ENCODE results near the gene STARD8. TPM values are rescaled to one million over a fixed set of nuclear protein-coding genes. Genes with fewer than 3 reads are reported as not detected.

Gene STARD8
- total RNA-seq, 1 experiment from 2014 or later: not detected

DNA sequence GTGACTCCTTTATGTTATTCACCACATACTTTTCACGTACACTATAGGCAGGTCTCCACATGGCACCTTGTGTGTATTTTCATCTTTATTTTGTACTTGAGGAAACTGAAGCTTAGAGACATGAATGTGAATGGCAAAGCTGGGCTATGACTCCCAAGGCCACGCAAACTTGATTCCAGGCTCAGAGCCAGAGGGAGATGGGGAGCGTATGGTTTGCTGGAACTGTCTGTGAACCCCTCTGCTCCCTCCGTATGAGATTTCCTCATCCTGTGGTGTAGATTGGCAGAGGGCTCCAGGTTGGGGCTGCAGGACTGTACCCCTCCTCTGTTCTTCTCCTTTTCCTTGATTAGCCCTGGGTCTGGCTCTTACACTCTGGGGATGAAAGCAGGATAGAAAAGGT lies 16.1 kb upstream of the STARD8 start:
- H3K79me2 ChIP-seq (ENCODE audit: low read length): no peaks in the 10 kb centered on the region
- H3K27me3 ChIP-seq (ENCODE audit: low read length): no peaks in the 10 kb centered on the region
- no peaks in the 10 kb centered on the region for H3K9me3 ChIP-seq (ENCODE audit: low read length)
- no peaks in the 10 kb centered on the region for H4K20me1 ChIP-seq (ENCODE audit: insufficient read depth, low read depth, low read length)
- H3K4me2 ChIP-seq (ENCODE audit: low read depth, low read length, poor library complexity, severe bottlenecking): no peak overlapping the region
- no peak overlapping the region for H3K9ac ChIP-seq (ENCODE audit: low read length)
- H3K4me1 ChIP-seq (ENCODE audit: low read length): no peaks in the 10 kb centered on the region
- H3K9me2 ChIP-seq (replicated peaks; ENCODE audit: insufficient read depth, low read length): no peaks in the 10 kb centered on the region
- DNase-seq: no peak
- no peak overlapping the region for H2AFZ ChIP-seq (ENCODE audit: low read length)
- no peaks in the 10 kb centered on the region for H3K36me3 ChIP-seq (ENCODE audit: insufficient read depth, low read length)
- no peak overlapping the region for H3K27ac ChIP-seq (ENCODE audit: low read length)
- no peak overlapping the region for H3K4me3 ChIP-seq (ENCODE audit: low read length)

GRCh38 chrX:68632491-68632890 lies 15.0 kb upstream of the STARD8 start:
- H3K9me3 ChIP-seq (ENCODE audit: low read length): no peaks in the 10 kb centered on the region

DNA sequence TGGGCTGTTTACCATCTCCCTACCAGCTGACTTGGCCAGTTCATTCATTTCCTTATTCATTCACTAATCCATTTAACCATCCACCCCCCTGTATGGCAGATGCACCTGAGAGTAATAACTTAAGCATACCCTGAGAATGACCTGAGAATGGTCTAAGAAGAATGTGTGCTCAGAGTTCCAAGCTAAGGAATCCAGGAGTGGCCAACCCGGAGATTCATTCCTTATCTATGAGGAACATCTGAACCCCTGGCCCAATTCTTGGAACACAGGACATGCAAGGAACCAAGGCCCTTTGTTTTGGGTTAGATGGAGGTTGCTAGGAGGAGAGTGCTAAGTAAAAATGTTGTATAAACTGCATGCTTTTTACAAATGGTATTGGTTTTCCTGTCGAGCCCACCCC lies 13.5 kb upstream of the STARD8 start:
- Histone ChIP-seq H2AFZ (ENCODE audit: low read length) (no peak overlapping the region), H3K4me3 (ENCODE audit: low read length) (no peak overlapping the region), H3K9me3 (ENCODE audit: low read length) (no peaks in the 10 kb centered on the region), H3K4me1 (ENCODE audit: low read length) (no peaks in the 10 kb centered on the region; the same call in 1 of the 2 replicates), H3K36me3 (ENCODE audit: insufficient read depth, low read length) (no peaks in the 10 kb centered on the region), H3K4me2 (ENCODE audit: low read depth, low read length, poor library complexity, severe bottlenecking) (no peak overlapping the region), H4K20me1 (ENCODE audit: insufficient read depth, low read depth, low read length) (no peaks in the 10 kb centered on the region), H3K9me2 (replicated peaks; ENCODE audit: insufficient read depth, low read length) (no peaks in the 10 kb centered on the region), H3K79me2 (ENCODE audit: low read length) (no peaks in the 10 kb centered on the region), H3K27me3 (ENCODE audit: low read length) (no peaks in the 10 kb centered on the region), H3K9ac (ENCODE audit: low read length) (no peak overlapping the region), H3K27ac (ENCODE audit: low read length) (no peak overlapping the region)
- no peak for DNase-seq

More at GRCh38 chrX:68632491-68632890, 15.0 kb upstream of the STARD8 start:
- H2AFZ ChIP-seq (ENCODE audit: low read length): no peak overlapping the region
- H4K20me1 ChIP-seq (ENCODE audit: insufficient read depth, low read depth, low read length): no peaks in the 10 kb centered on the region
- no peaks in the 10 kb centered on the region for H3K79me2 ChIP-seq (ENCODE audit: low read length)
- H3K9ac ChIP-seq (ENCODE audit: low read length): no peak overlapping the region
- H3K36me3 ChIP-seq (ENCODE audit: insufficient read depth, low read length): no peaks in the 10 kb centered on the region
- no peaks in the 10 kb centered on the region for H3K9me2 ChIP-seq (replicated peaks; ENCODE audit: insufficient read depth, low read length)
- no peaks in the 10 kb centered on the region for H3K27me3 ChIP-seq (ENCODE audit: low read length)
- no peak overlapping the region for H3K27ac ChIP-seq (ENCODE audit: low read length)
- no peaks in the 10 kb centered on the region for H3K4me1 ChIP-seq (ENCODE audit: low read length)
- H3K4me2 ChIP-seq (ENCODE audit: low read depth, low read length, poor library complexity, severe bottlenecking): no peak overlapping the region
- H3K4me3 ChIP-seq (ENCODE audit: low read length): no peak overlapping the region
- no peak for DNase-seq

DNA sequence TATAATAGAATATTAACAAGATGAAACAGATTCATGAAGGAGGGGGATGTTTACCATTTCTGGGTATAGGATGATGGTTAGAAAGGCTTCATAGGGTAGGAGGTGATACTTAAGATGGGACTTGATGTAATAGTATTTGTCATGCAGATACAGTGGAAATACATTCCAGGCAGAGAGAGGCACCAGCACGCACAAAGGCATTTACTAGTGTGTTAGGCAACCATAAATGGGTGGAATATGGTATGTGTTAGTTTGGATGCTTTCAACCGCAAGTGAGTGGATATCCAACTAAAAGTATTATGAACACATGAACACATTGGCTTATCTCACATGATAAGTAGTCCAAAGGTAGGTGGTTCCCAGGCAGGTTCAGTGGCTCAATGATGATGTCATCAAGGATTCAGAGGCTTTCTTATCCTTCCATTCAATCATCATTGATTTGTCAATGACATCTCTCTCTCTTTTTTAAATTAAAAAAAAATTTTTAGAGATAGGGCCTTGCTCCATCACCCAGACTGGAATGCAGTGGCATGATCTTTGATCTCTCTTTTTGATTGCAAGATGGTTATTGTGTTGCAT lies 12.7 kb upstream of the STARD8 start:
- no peaks in the 10 kb centered on the region for H3K27me3 ChIP-seq (ENCODE audit: low read length)
- no peak overlapping the region for H3K9ac ChIP-seq (ENCODE audit: low read length)
- no peaks in the 10 kb centered on the region for H3K36me3 ChIP-seq (ENCODE audit: insufficient read depth, low read length)
- H4K20me1 ChIP-seq (ENCODE audit: insufficient read depth, low read depth, low read length): no peaks in the 10 kb centered on the region
- no peaks in the 10 kb centered on the region for H3K9me3 ChIP-seq (ENCODE audit: low read length)
- H2AFZ ChIP-seq (ENCODE audit: low read length): no peak overlapping the region
- H3K4me3 ChIP-seq (ENCODE audit: low read length): no peak overlapping the region
- no peak overlapping the region for H3K27ac ChIP-seq (ENCODE audit: low read length)
- no peaks in the 10 kb centered on the region for H3K9me2 ChIP-seq (replicated peaks; ENCODE audit: insufficient read depth, low read length)
- H3K79me2 ChIP-seq (ENCODE audit: low read length): no peaks in the 10 kb centered on the region
- H3K4me2 ChIP-seq (ENCODE audit: low read depth, low read length, poor library complexity, severe bottlenecking): no peak overlapping the region
- no peak for DNase-seq
- H3K4me1 ChIP-seq (ENCODE audit: low read length): no peaks in the 10 kb centered on the region; the same call in 1 of the 2 replicates

DNA sequence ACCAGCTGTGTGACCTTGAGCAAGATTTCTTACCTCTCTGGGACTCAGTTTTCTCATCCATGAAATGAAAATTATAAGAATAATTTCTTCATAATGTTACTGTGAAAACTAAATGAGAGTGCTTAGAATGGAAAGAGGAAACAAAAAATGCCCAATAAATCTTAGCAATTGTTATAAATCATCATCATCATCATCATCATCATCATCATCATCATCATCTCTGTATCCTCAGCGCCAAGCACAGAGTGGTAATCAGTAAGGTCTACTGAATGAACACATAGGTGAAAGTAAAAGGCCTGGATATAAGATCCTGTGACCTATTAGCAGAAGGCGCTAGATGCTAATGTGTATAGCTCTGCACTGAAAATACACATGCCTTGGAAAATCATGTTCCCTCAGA lies 6.8 kb upstream of the STARD8 start:
- H3K4me1 ChIP-seq (ENCODE audit: low read length): no peaks in the 10 kb centered on the region; the same call in 1 of the 2 replicates

DNA sequence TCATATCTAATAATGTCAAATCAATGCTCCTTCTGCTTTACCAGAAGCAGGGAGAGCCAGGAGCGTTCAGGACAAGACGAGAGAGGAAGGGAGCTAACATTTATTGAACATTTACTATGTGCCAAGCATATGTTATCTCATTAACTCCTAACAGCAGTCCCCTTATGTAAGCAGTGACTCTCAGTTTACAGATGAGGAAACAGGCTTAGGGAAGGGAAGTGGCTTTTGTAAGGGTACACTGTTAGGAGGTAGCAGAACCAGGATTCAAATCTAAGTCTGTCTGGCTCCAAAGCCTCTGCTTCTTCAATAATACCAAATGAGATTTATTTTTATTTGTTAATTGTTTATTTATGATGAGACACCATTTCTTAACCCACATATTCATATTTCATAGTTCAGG lies 2.6 kb upstream of the STARD8 start:
- Histone ChIP-seq H3K9me2 (replicated peaks; ENCODE audit: insufficient read depth, low read length) (no peaks in the 10 kb centered on the region), H3K4me3 (ENCODE audit: low read length) (no peak overlapping the region), H3K9me3 (ENCODE audit: low read length) (no peaks in the 10 kb centered on the region), H3K36me3 (ENCODE audit: insufficient read depth, low read length) (no peaks in the 10 kb centered on the region), H3K9ac (ENCODE audit: low read length) (no peak overlapping the region), H3K79me2 (ENCODE audit: low read length) (no peaks in the 10 kb centered on the region), H3K4me2 (ENCODE audit: low read depth, low read length, poor library complexity, severe bottlenecking) (no peak overlapping the region), H3K27me3 (ENCODE audit: low read length) (no peaks in the 10 kb centered on the region), H2AFZ (ENCODE audit: low read length) (no peak overlapping the region), H3K27ac (ENCODE audit: low read length) (no peak overlapping the region), H4K20me1 (ENCODE audit: insufficient read depth, low read depth, low read length) (no peaks in the 10 kb centered on the region), H3K4me1 (ENCODE audit: low read length) (no peaks in the 10 kb centered on the region)
- DNase-seq: no peak

More for the DNA sequence above, 6.8 kb upstream of the STARD8 start:
- H3K4me3 ChIP-seq (ENCODE audit: low read length): no peak overlapping the region
- H3K9me3 ChIP-seq (ENCODE audit: low read length): no peaks in the 10 kb centered on the region
- no peaks in the 10 kb centered on the region for H3K9me2 ChIP-seq (replicated peaks; ENCODE audit: insufficient read depth, low read length)
- no peaks in the 10 kb centered on the region for H3K79me2 ChIP-seq (ENCODE audit: low read length)
- H3K27me3 ChIP-seq (ENCODE audit: low read length): no peaks in the 10 kb centered on the region
- DNase-seq: no peak
- H3K27ac ChIP-seq (ENCODE audit: low read length): no peak overlapping the region
- no peak overlapping the region for H3K4me2 ChIP-seq (ENCODE audit: low read depth, low read length, poor library complexity, severe bottlenecking)
- H2AFZ ChIP-seq (ENCODE audit: low read length): no peak overlapping the region
- no peak overlapping the region for H3K9ac ChIP-seq (ENCODE audit: low read length)
- no peaks in the 10 kb centered on the region for H4K20me1 ChIP-seq (ENCODE audit: insufficient read depth, low read depth, low read length)
- no peaks in the 10 kb centered on the region for H3K36me3 ChIP-seq (ENCODE audit: insufficient read depth, low read length)

- H3K9me2 ChIP-seq (replicated peaks; ENCODE audit: insufficient read depth, low read length): no peaks in the 10 kb centered on the region
- no peaks in the 10 kb centered on the region for H4K20me1 ChIP-seq (ENCODE audit: insufficient read depth, low read depth, low read length)
- H3K36me3 ChIP-seq (ENCODE audit: insufficient read depth, low read length): no peaks in the 10 kb centered on the region
- H3K79me2 ChIP-seq (ENCODE audit: low read length): no peaks in the 10 kb centered on the region
- H3K4me3 ChIP-seq (ENCODE audit: low read length): no peak overlapping the region
- DNase-seq: no peak
- no peak overlapping the region for H2AFZ ChIP-seq (ENCODE audit: low read length)
- no peaks in the 10 kb centered on the region for H3K4me1 ChIP-seq (ENCODE audit: low read length)
- H3K27ac ChIP-seq (ENCODE audit: low read length): no peak overlapping the region
- no peaks in the 10 kb centered on the region for H3K9me3 ChIP-seq (ENCODE audit: low read length)
- H3K9ac ChIP-seq (ENCODE audit: low read length): no peak overlapping the region
- H3K4me2 ChIP-seq (ENCODE audit: low read depth, low read length, poor library complexity, severe bottlenecking): no peak overlapping the region
- no peaks in the 10 kb centered on the region for H3K27me3 ChIP-seq (ENCODE audit: low read length)
These were observed 1.0 kb upstream of the STARD8 start for GRCh38 chrX:68646421-68646820.

GRCh38 chrX:68648960-68649359 lies 1.5 kb downstream of the STARD8 start:
- no peaks in the 10 kb centered on the region for H3K4me1 ChIP-seq (ENCODE audit: low read length)
- no peaks in the 10 kb centered on the region for H3K27me3 ChIP-seq (ENCODE audit: low read length)
- 0 out of 2 replicates have a peak, but pooled peaks cover 3% of the 10 kb centered on the region for H3K9me3 ChIP-seq (ENCODE audit: low read length)
- no peaks in the 10 kb centered on the region for H3K9me2 ChIP-seq (replicated peaks; ENCODE audit: insufficient read depth, low read length)
- DNase-seq: no peak
- no peak overlapping the region for H3K9ac ChIP-seq (ENCODE audit: low read length)
- no peak overlapping the region for H3K4me2 ChIP-seq (ENCODE audit: low read depth, low read length, poor library complexity, severe bottlenecking)
- H3K79me2 ChIP-seq (ENCODE audit: low read length): no peaks in the 10 kb centered on the region
- no peaks in the 10 kb centered on the region for H3K36me3 ChIP-seq (ENCODE audit: insufficient read depth, low read length)
- H3K27ac ChIP-seq (ENCODE audit: low read length): no peak overlapping the region
- H3K4me3 ChIP-seq (ENCODE audit: low read length): no peak overlapping the region
- no peak overlapping the region for H2AFZ ChIP-seq (ENCODE audit: low read length)
- no peaks in the 10 kb centered on the region for H4K20me1 ChIP-seq (ENCODE audit: insufficient read depth, low read depth, low read length)

Data from Karpas-422 (cell line).